Hepatocyte (in vitro differentiated cells): Measurements from ENCODE around the gene DNAJC15.

Source experiments
- EZH2 ChIP-seq: fragments of 200-600 bp; sonication (generic); IDR thresholded peaks from 2 replicates; pipeline ENCODE4 v1.6.1; 2016; ENCODE audit warnings: antibody characterized with exemption, mild to moderate bottlenecking, borderline replicate concordance
- EZH2phosphoT487 ChIP-seq: fragments of 200-600 bp; sonication (generic); IDR thresholded peaks from one replicate; pipeline ENCODE4 v1.6.1; 2018; ENCODE audit warnings: antibody characterized with exemption, mild to moderate bottlenecking, low read depth, moderate library complexity; ENCODE audit not compliant: unreplicated experiment, severe bottlenecking
- TF ChIP-seq, protein P1 (sequence below): fragments of 200-600 bp; sonication (generic); IDR thresholded peaks from 2 replicates; pipeline ENCODE4 v1.5.1; 2016; ENCODE audit warnings: antibody characterized with exemption, mild to moderate bottlenecking; ENCODE audit not compliant: poor library complexity

DNA sequence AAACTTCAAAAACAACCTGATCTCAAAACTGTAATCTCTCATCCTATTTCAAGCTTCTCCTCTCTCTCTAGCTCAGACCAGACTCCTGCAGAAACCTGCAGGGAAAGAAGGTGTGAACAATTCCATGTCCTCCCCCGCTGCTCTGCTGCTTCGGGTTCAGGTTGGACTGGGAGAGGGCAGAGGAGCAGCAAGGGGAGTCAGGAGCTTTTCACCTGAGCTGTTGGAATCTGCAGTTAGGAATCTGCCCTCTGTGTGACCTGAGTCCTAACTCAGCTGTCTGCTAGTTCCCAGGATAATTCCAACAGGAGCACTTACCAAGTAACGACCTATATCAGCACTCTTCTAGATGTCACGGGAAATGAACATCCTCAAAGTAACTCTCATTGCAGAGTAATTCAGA lies 118.3 kb downstream of the DNAJC15 start:
- TF ChIP-seq, protein P1, sequence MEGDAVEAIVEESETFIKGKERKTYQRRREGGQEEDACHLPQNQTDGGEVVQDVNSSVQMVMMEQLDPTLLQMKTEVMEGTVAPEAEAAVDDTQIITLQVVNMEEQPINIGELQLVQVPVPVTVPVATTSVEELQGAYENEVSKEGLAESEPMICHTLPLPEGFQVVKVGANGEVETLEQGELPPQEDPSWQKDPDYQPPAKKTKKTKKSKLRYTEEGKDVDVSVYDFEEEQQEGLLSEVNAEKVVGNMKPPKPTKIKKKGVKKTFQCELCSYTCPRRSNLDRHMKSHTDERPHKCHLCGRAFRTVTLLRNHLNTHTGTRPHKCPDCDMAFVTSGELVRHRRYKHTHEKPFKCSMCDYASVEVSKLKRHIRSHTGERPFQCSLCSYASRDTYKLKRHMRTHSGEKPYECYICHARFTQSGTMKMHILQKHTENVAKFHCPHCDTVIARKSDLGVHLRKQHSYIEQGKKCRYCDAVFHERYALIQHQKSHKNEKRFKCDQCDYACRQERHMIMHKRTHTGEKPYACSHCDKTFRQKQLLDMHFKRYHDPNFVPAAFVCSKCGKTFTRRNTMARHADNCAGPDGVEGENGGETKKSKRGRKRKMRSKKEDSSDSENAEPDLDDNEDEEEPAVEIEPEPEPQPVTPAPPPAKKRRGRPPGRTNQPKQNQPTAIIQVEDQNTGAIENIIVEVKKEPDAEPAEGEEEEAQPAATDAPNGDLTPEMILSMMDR = no peak
- TF ChIP-seq EZH2 = no peak
- no peak for TF ChIP-seq EZH2phosphoT487
